A549 (cell line): ENCODE data around the gene CA11.

ENCODE experiments used
- CHD4 ChIP-seq: fragments of 200-600 bp; sonication (generic); IDR thresholded peaks from 2 replicates; pipeline ENCODE4 v1.6.1; 2016; ENCODE audit warnings: antibody characterized with exemption, mild to moderate bottlenecking, borderline replicate concordance
- CTCF ChIP-seq: fragments of >200 bp; sonication (Bioruptor Twin); formaldehyde crosslinking; IDR thresholded peaks from 3 replicates; pipeline ENCODE4 v1.5.1; 2016
- EP300 ChIP-seq, 2 experiments: fragments of >200 bp; sonication (Bioruptor Twin); formaldehyde crosslinking; IDR thresholded peaks; 2 replicates in 1 of 2; 3 replicates in 1 of 2; pipeline ENCODE4 v1.6.1; 2016 to 2017
- HDAC2 ChIP-seq: fragments of 200-600 bp; sonication (generic); IDR thresholded peaks from 2 replicates; pipeline ENCODE4 v1.6.1; 2016
- JUNB ChIP-seq: fragments of >200 bp; sonication (Bioruptor Twin); formaldehyde crosslinking; IDR thresholded peaks from 2 replicates; pipeline ENCODE4 v1.6.1; 2016
- KDM1A ChIP-seq: fragments of 200-600 bp; sonication (generic); IDR thresholded peaks from 2 replicates; pipeline ENCODE4 v1.6.1; 2016; ENCODE audit warnings: low read depth, mild to moderate bottlenecking
- MAFK ChIP-seq: fragments of 450-650 bp; IDR thresholded peaks from 2 replicates; pipeline ENCODE4 v1.6.1; 2014; ENCODE audit not compliant: partially characterized antibody
- POLR2A ChIP-seq: IDR thresholded peaks from 2 replicates; pipeline ENCODE4 v1.6.1; 2012; ENCODE audit warnings: mild to moderate bottlenecking, low read length
- SMC3 ChIP-seq: fragments of >200 bp; sonication (Bioruptor Twin); formaldehyde crosslinking; IDR thresholded peaks from 3 replicates; pipeline ENCODE4 v1.6.1; 2018; ENCODE audit warnings: inconsistent platforms

GRCh38 chr19:48651683-48652048 is 5.7 kb upstream of the CA11 start:
- TF ChIP-seq HDAC2: no peak
- TF ChIP-seq CTCF: no peak
- TF ChIP-seq MAFK: no peak
- TF ChIP-seq CHD4: no peak
- no peak for TF ChIP-seq EP300 (IDR thresholded peaks at IDR 0.05)
- TF ChIP-seq POLR2A: no peak
- TF ChIP-seq SMC3: no peak
- no peak for TF ChIP-seq KDM1A
- TF ChIP-seq JUNB: no peak
